Type B pancreatic cell (in vitro differentiated cells): ENCODE results near the gene NR3C1. TPM values are rescaled to one million over a fixed set of nuclear protein-coding genes. Genes with fewer than 3 reads are reported as not detected.
A peak's percentile ranks its signal among the peaks of the same experiment; 100 is the strongest.

ENCODE experiments used
- DNase-seq: peaks from one replicate; pipeline ENCODE4 v3.0.0; 2021; ENCODE audit warnings: mixed read lengths; ENCODE audit not compliant: unreplicated experiment; ENCODE audit errors: extremely low spot score
- H3K27ac Mint-ChIP-seq: 2 replicates; pipeline ENCODE4 v1.8.0; 2021; ENCODE audit warnings: mild to moderate bottlenecking, mixed read lengths
- H3K27me3 Mint-ChIP-seq: 2 replicates; pipeline ENCODE4 v1.8.0; 2021; ENCODE audit warnings: mixed read lengths
- H3K36me3 Mint-ChIP-seq: 2 replicates; pipeline ENCODE4 v1.8.0; 2021; ENCODE audit warnings: mixed read lengths
- H3K4me1 Mint-ChIP-seq: one replicate; pipeline ENCODE4 v1.8.0; 2021; ENCODE audit warnings: mixed read lengths; ENCODE audit not compliant: unreplicated experiment
- H3K4me3 Mint-ChIP-seq: 2 replicates; pipeline ENCODE4 v1.8.0; 2021; ENCODE audit warnings: mild to moderate bottlenecking, mixed read lengths
- H3K9me3 Mint-ChIP-seq: 2 replicates; pipeline ENCODE4 v1.8.0; 2021; ENCODE audit warnings: mixed read lengths
- total RNA-seq: library from RNA; stranded (reverse); gene quantifications from 2 replicates; pipeline ENCODE4 v1.2.1, GENCODE V29; 2021; ENCODE audit warnings: low replicate concordance
- TF ChIP-seq, protein P1 (sequence below): fragments of 200-600 bp; sonication (generic); conservative IDR thresholded peaks from 2 replicates; pipeline ENCODE4 v1.5.0; 2021; ENCODE audit warnings: antibody characterized with exemption, mild to moderate bottlenecking

The NR3C1 gene
- total RNA-seq, 1 donor from 2014 or later = 94.0 TPM

DNA sequence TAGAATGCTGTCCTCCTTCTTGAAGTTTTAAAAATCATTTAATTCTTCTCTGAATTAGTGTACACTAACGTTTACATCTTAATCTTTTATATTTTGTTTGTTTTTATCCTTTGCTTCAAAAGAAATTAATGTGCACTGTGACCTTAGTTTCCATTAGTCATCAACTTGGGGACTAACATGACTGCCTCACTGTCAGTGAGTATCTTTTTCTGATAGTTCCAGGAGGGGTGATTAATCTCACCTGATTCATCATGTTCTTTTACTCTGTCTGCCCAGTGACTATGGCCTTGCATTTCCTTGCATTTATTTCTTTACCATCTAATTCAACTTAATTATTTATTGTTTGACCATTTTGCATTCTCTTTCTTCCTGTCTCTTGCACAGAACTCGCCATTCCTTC is 33.4 kb upstream of the NR3C1 start:
- H3K27me3 Mint-ChIP-seq = peaks cover 25% of the 10 kb centered on the region
- H3K27ac Mint-ChIP-seq = no peak overlapping the region
- no peak overlapping the region for H3K4me3 Mint-ChIP-seq
- H3K9me3 Mint-ChIP-seq = no peaks in the 10 kb centered on the region
- DNase-seq = no peak
- H3K36me3 Mint-ChIP-seq = no peaks in the 10 kb centered on the region
- TF ChIP-seq, protein P1, sequence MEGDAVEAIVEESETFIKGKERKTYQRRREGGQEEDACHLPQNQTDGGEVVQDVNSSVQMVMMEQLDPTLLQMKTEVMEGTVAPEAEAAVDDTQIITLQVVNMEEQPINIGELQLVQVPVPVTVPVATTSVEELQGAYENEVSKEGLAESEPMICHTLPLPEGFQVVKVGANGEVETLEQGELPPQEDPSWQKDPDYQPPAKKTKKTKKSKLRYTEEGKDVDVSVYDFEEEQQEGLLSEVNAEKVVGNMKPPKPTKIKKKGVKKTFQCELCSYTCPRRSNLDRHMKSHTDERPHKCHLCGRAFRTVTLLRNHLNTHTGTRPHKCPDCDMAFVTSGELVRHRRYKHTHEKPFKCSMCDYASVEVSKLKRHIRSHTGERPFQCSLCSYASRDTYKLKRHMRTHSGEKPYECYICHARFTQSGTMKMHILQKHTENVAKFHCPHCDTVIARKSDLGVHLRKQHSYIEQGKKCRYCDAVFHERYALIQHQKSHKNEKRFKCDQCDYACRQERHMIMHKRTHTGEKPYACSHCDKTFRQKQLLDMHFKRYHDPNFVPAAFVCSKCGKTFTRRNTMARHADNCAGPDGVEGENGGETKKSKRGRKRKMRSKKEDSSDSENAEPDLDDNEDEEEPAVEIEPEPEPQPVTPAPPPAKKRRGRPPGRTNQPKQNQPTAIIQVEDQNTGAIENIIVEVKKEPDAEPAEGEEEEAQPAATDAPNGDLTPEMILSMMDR = no peak
- peaks cover 53% of the 10 kb centered on the region for H3K4me1 Mint-ChIP-seq

DNA sequence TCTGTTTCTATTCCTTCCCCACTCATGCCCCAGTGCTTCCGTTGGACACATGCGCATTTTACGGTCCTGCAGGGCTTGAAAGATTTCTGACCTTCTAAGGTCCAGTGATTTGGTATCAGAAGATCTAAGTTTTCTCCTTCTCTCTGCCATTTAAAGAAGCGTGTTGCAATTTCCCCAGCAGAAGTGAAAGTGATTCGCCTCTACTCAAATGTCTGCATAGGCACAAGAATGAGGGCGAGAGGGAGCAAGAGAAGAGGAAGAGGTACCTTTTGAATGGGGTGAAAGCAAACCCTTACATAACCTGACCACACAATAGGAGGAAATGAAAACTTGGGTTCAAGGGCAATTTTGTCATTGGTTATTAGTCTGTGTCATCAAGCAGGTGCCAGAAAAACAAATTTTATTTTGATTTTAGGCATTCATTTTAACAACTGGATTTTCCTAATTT is 31.7 kb upstream of the NR3C1 start:
- H3K4me1 Mint-ChIP-seq = peaks cover 42% of the 10 kb centered on the region
- H3K9me3 Mint-ChIP-seq = no peaks in the 10 kb centered on the region
- H3K36me3 Mint-ChIP-seq = no peaks in the 10 kb centered on the region
- H3K4me3 Mint-ChIP-seq = peak overlapping the region; percentile 58
- TF ChIP-seq, protein P1 = no peak
- H3K27ac Mint-ChIP-seq = no peak overlapping the region
- H3K27me3 Mint-ChIP-seq = peaks cover 31% of the 10 kb centered on the region
- no peak for DNase-seq

DNA sequence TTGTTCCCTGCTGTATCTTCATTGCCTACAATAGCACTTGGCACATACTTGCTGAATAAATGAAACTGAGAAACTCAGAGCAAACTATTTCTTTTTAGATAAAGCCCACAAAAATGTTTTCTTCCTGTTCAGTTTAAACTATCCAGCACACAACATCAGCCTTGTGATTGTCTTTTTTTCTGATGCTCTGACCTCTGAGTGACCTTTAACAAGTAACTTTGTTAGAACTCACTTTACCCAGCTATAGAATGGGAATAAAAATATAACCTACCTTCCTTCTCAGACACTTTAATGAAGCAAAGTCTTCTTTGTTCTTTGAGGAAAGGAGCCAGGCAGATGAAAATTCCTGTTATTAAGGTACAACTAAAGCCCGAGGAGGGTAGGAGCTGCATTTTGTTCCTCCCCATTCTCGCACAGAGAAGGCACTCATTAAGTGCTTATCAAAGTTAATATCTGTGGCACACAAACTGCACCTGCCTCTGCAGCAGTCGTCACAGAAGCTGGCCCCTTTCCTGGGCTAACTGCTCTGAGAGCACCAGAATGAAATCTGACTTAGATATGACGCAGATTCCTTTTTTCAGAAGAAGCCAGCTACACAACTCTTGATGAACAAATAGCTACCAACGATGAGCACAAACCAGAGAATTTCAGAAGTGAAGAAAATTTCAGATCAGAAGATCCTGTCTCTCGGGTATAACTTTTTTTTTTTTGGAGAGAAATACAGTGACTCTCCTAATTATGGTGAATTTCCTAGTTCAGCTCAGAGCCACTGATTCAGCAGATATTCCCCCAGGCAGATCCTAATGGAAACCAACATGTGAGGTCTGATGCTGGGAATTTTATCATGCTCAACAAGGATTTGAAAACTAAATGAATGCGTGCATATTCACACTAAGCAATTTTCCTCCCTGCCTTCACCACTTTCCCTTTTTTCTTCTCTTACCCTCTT is 31.0 kb upstream of the NR3C1 start:
- Mint-ChIP-seq H3K9me3 (no peaks in the 10 kb centered on the region), H3K4me1 (peaks cover 41% of the 10 kb centered on the region), H3K27me3 (peaks cover 31% of the 10 kb centered on the region), H3K4me3 (peak overlapping the region; percentile 58), H3K36me3 (no peaks in the 10 kb centered on the region), H3K27ac (no peak overlapping the region)
- DNase-seq = no peak
- TF ChIP-seq, protein P1 = no peak

DNA sequence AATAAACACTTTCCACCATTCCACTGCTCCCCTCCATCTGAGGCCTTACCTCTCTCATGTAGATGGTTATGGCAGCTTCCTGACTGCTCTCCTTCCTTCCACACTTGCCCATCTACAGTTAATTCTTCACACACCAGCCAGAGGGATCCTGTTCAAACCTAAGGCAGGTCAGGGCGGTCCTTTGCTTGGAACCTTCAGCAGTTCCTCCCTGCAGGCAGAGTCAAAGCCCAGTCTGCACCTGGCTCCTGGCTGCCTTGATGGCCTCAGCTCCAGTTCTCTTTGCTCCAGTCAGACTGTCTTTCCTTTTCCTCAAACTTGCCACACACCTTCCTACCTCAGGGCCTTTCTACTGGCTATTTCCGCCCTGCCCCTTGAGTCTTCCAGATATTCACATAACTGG is 30.2 kb upstream of the NR3C1 start:
- peaks cover 31% of the 10 kb centered on the region for H3K27me3 Mint-ChIP-seq
- H3K27ac Mint-ChIP-seq = no peak overlapping the region
- no peaks in the 10 kb centered on the region for H3K36me3 Mint-ChIP-seq
- H3K4me1 Mint-ChIP-seq = peaks cover 41% of the 10 kb centered on the region
- DNase-seq = no peak
- TF ChIP-seq, protein P1 = no peak
- H3K9me3 Mint-ChIP-seq = no peaks in the 10 kb centered on the region
- no peak overlapping the region for H3K4me3 Mint-ChIP-seq

DNA sequence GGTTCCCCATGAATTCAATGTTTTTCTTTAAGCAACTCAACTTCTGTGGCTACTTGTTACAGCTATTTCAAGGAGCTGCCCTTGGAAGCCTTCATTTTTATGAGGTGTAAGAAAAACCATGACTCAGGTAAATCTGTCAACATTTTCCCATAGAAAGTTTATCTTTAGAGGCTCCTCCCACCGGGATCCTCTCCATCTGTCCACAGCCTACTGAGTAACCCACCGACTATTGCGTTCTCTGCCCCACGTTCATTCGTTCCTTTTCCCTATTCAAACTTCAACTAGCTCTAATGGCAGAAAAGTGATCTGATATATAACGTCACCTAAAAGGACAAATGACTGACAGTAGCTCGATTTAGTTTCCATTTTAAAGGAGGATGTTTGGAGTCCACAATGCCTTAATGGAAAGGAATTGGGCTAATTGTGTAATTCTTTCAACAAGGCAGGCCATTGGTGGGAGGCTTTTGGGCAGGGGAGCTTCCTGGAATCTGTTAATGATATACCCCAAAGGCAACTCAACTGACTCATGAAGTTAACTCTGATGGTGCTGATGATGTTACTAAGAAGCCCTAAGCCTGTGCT is 29.3 kb upstream of the NR3C1 start:
- H3K4me3 Mint-ChIP-seq = no peak overlapping the region
- TF ChIP-seq, protein P1 = no peak
- H3K36me3 Mint-ChIP-seq = no peaks in the 10 kb centered on the region
- H3K4me1 Mint-ChIP-seq = peaks cover 39% of the 10 kb centered on the region
- DNase-seq = no peak
- H3K9me3 Mint-ChIP-seq = peaks cover 4% of the 10 kb centered on the region
- H3K27me3 Mint-ChIP-seq = peaks cover 31% of the 10 kb centered on the region
- no peak overlapping the region for H3K27ac Mint-ChIP-seq
